Fibroblast of skin of back (primary cell): ENCODE data around the gene ARHGEF2.

Experiments
- DNase-seq: peaks from one replicate; pipeline ENCODE4 v3.0.0-alpha.2; 2013

The ARHGEF2 gene

GRCh38 chr1:155910621-155911121 lies 67.7 kb downstream of the ARHGEF2 start:
- peak; percentile 39 for DNase-seq

- DNase-seq: peak; percentile 55
Observed at GRCh38 chr1:155909894-155910293, 68.5 kb downstream of the ARHGEF2 start.

- no peak for DNase-seq
Observed at GRCh38 chr1:155904261-155904660, 74.1 kb downstream of the ARHGEF2 start.

- no peak for DNase-seq
Observed at GRCh38 chr1:155900161-155900560, 78.2 kb downstream of the ARHGEF2 start.

- DNase-seq: no peak
Observed at GRCh38 chr1:155899683-155900082, 78.7 kb downstream of the ARHGEF2 start.

- no peak for DNase-seq
Observed at GRCh38 chr1:155898888-155899287, 79.5 kb downstream of the ARHGEF2 start.

- DNase-seq: no peak
Observed at GRCh38 chr1:155897746-155898145, 80.6 kb downstream of the ARHGEF2 start.
